Ammon's horn (tissue), 1 donor: ENCODE measurements around the gene SNX5.

ENCODE experiments used
- DNase-seq: peaks from one replicate; pipeline ENCODE4 v3.0.0-alpha.2; 2016; ENCODE audit warnings: low spot score

Gene SNX5

GRCh38 chr20:17916433-17916891 is 52.1 kb downstream of the SNX5 start:
- DNase-seq = peak; percentile 53

- no peak for DNase-seq
Measured at GRCh38 chr20:17914957-17915356, 53.6 kb downstream of the SNX5 start.

- no peak for DNase-seq
Measured at GRCh38 chr20:17912916-17913315, 55.7 kb downstream of the SNX5 start.

- DNase-seq = no peak
Measured at GRCh38 chr20:17911927-17912326, 56.7 kb downstream of the SNX5 start.

- DNase-seq = no peak
Measured at GRCh38 chr20:17910828-17911294, 57.7 kb downstream of the SNX5 start.

GRCh38 chr20:17909869-17910321 is 58.7 kb downstream of the SNX5 start:
- DNase-seq = no peak

GRCh38 chr20:17905544-17905943 is 63.0 kb downstream of the SNX5 start:
- no peak for DNase-seq

GRCh38 chr20:17904027-17904426 is 64.6 kb downstream of the SNX5 start:
- no peak for DNase-seq

GRCh38 chr20:17902531-17903083 is 66.0 kb downstream of the SNX5 start:
- no peak for DNase-seq

- no peak for DNase-seq
Measured at GRCh38 chr20:17901971-17902370, 66.6 kb downstream of the SNX5 start.

- peak; percentile 85 for DNase-seq
Measured at GRCh38 chr20:17898548-17898994, 70.0 kb downstream of the SNX5 start.

GRCh38 chr20:17897566-17898307 is 70.9 kb downstream of the SNX5 start:
- no peak for DNase-seq

GRCh38 chr20:17896771-17897369 is 71.7 kb downstream of the SNX5 start:
- DNase-seq = no peak

- peak; percentile 49 for DNase-seq
Measured at GRCh38 chr20:17896193-17896723, 72.3 kb downstream of the SNX5 start.

GRCh38 chr20:17895641-17896171 is 72.9 kb downstream of the SNX5 start:
- DNase-seq = peak; percentile 71

GRCh38 chr20:17893445-17893844 is 75.1 kb downstream of the SNX5 start:
- DNase-seq = no peak

GRCh38 chr20:17892189-17892938 is 76.2 kb downstream of the SNX5 start:
- DNase-seq = no peak
